Measurements from ENCODE around the gene CERS6. TPM values are rescaled to one million over a fixed set of nuclear protein-coding genes. Genes with fewer than 3 reads are reported as not detected.

The CERS6 gene
- total and polyA plus RNA-seq, 10 of the 15 experiments (the other 5 are each of a cell fraction or from before 2014, with no cell fraction given), result 1.3 to 20.4 (median 14.1) TPM

DNA sequence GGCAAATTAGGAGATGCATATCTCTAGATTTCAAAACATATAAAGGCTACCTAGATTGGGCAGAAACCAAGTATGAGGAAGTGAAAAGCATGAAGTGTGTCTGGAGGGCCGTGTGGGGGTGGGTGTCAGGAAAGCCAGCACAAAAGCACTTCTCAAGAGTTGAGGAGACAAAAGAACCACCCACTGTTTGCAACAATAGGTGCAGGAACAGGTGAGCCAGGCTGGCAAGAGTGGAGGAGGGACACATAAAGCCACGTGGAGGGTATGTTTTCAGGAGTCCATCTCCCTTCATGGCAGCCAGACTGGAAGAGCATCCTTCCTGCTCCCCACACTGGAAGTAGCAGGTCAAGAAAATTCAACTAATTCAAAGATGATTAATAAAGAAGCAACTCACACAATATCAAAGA is 96.4 kb downstream of the CERS6 start (continued):
- peak; percentile 41 to 76; a peak in 3 of 4 replicates for TF ChIP-seq EP300 (IDR thresholded peaks at IDR 0.05; ENCODE audit: borderline replicate concordance in 1 of 2, control insufficient read depth in 1 of 2, low read depth in 2 of 2, low read length in 2 of 2)
- TF ChIP-seq BHLHE40 (IDR thresholded peaks at IDR 0.05; ENCODE audit: borderline replicate concordance in 1 of 2, low read depth in 2 of 2, low read length in 1 of 2), result peak; percentile 50 to 61; a peak in 2 of 4 replicates
- 0 out of 2 replicates have a peak, but pooled peaks have one; percentile 45 for TF ChIP-seq MXI1 (IDR thresholded peaks at IDR 0.05; ENCODE audit: low read depth, low read length)
- no peak for TF ChIP-seq SREBF1 (IDR thresholded peaks at IDR 0.05; ENCODE audit: low read length)
- TF ChIP-seq, protein P1, sequence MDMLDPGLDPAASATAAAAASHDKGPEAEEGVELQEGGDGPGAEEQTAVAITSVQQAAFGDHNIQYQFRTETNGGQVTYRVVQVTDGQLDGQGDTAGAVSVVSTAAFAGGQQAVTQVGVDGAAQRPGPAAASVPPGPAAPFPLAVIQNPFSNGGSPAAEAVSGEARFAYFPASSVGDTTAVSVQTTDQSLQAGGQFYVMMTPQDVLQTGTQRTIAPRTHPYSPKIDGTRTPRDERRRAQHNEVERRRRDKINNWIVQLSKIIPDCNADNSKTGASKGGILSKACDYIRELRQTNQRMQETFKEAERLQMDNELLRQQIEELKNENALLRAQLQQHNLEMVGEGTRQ (IDR thresholded peaks at IDR 0.05; ENCODE audit: borderline replicate concordance, low read depth, low read length), result no peak; the same call in 1 of the 2 replicates
- no peak for TF ChIP-seq TCF3 (IDR thresholded peaks at IDR 0.05; ENCODE audit: borderline replicate concordance, insufficient read depth, low read depth, low read length)
- no peak for TF ChIP-seq TCF7 (IDR thresholded peaks at IDR 0.05; ENCODE audit: borderline replicate concordance)
- TF ChIP-seq ETV6 (conservative IDR thresholded peaks at IDR 0.05 in 1 of 2, IDR thresholded peaks at IDR 0.05 in 1 of 2; ENCODE audit: borderline replicate concordance in 1 of 2, low read depth in 1 of 2), result no peak
- no peak; the same call in 1 of the 2 replicates for TF ChIP-seq PML (IDR thresholded peaks at IDR 0.05; ENCODE audit: low read length)
- no peak for TF ChIP-seq SUPT20H (IDR thresholded peaks at IDR 0.05; ENCODE audit: borderline replicate concordance, control insufficient read depth, low read depth, low read length)
- TF ChIP-seq, protein P2, sequence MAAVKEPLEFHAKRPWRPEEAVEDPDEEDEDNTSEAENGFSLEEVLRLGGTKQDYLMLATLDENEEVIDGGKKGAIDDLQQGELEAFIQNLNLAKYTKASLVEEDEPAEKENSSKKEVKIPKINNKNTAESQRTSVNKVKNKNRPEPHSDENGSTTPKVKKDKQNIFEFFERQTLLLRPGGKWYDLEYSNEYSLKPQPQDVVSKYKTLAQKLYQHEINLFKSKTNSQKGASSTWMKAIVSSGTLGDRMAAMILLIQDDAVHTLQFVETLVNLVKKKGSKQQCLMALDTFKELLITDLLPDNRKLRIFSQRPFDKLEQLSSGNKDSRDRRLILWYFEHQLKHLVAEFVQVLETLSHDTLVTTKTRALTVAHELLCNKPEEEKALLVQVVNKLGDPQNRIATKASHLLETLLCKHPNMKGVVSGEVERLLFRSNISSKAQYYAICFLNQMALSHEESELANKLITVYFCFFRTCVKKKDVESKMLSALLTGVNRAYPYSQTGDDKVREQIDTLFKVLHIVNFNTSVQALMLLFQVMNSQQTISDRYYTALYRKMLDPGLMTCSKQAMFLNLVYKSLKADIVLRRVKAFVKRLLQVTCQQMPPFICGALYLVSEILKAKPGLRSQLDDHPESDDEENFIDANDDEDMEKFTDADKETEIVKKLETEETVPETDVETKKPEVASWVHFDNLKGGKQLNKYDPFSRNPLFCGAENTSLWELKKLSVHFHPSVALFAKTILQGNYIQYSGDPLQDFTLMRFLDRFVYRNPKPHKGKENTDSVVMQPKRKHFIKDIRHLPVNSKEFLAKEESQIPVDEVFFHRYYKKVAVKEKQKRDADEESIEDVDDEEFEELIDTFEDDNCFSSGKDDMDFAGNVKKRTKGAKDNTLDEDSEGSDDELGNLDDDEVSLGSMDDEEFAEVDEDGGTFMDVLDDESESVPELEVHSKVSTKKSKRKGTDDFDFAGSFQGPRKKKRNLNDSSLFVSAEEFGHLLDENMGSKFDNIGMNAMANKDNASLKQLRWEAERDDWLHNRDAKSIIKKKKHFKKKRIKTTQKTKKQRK (IDR thresholded peaks at IDR 0.05; ENCODE audit: low read depth, low read length), result no peak
- TF ChIP-seq, protein P3, sequence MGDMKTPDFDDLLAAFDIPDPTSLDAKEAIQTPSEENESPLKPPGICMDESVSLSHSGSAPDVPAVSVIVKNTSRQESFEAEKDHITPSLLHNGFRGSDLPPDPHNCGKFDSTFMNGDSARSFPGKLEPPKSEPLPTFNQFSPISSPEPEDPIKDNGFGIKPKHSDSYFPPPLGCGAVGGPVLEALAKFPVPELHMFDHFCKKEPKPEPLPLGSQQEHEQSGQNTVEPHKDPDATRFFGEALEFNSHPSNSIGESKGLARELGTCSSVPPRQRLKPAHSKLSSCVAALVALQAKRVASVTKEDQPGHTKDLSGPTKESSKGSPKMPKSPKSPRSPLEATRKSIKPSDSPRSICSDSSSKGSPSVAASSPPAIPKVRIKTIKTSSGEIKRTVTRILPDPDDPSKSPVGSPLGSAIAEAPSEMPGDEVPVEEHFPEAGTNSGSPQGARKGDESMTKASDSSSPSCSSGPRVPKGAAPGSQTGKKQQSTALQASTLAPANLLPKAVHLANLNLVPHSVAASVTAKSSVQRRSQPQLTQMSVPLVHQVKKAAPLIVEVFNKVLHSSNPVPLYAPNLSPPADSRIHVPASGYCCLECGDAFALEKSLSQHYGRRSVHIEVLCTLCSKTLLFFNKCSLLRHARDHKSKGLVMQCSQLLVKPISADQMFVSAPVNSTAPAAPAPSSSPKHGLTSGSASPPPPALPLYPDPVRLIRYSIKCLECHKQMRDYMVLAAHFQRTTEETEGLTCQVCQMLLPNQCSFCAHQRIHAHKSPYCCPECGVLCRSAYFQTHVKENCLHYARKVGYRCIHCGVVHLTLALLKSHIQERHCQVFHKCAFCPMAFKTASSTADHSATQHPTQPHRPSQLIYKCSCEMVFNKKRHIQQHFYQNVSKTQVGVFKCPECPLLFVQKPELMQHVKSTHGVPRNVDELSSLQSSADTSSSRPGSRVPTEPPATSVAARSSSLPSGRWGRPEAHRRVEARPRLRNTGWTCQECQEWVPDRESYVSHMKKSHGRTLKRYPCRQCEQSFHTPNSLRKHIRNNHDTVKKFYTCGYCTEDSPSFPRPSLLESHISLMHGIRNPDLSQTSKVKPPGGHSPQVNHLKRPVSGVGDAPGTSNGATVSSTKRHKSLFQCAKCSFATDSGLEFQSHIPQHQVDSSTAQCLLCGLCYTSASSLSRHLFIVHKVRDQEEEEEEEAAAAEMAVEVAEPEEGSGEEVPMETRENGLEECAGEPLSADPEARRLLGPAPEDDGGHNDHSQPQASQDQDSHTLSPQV (IDR thresholded peaks at IDR 0.05), result no peak
- TF ChIP-seq HDGF (IDR thresholded peaks at IDR 0.05), result no peak
- TF ChIP-seq, protein P4, sequence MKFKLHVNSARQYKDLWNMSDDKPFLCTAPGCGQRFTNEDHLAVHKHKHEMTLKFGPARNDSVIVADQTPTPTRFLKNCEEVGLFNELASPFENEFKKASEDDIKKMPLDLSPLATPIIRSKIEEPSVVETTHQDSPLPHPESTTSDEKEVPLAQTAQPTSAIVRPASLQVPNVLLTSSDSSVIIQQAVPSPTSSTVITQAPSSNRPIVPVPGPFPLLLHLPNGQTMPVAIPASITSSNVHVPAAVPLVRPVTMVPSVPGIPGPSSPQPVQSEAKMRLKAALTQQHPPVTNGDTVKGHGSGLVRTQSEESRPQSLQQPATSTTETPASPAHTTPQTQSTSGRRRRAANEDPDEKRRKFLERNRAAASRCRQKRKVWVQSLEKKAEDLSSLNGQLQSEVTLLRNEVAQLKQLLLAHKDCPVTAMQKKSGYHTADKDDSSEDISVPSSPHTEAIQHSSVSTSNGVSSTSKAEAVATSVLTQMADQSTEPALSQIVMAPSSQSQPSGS (IDR thresholded peaks at IDR 0.05; ENCODE audit: low read length), result peak; percentile 72
- TF ChIP-seq RFX5 (IDR thresholded peaks at IDR 0.05; ENCODE audit: low read depth, low read length), result no peak
- TF ChIP-seq NBN (IDR thresholded peaks at IDR 0.05), result no peak

Measured in GM12878 (cell line).